GM18517 (cell line): ENCODE data around the gene HSDL1.
A peak's percentile ranks its signal among the peaks of the same experiment; 100 is the strongest.

ENCODE experiments used
- ATAC-seq: cut with Tn5 transposase; IDR thresholded peaks from one replicate; pipeline ENCODE4 v1.9.1; 2021; ENCODE audit warnings: mild to moderate bottlenecking, moderate library complexity; ENCODE audit not compliant: unreplicated experiment

HSDL1 gene

DNA sequence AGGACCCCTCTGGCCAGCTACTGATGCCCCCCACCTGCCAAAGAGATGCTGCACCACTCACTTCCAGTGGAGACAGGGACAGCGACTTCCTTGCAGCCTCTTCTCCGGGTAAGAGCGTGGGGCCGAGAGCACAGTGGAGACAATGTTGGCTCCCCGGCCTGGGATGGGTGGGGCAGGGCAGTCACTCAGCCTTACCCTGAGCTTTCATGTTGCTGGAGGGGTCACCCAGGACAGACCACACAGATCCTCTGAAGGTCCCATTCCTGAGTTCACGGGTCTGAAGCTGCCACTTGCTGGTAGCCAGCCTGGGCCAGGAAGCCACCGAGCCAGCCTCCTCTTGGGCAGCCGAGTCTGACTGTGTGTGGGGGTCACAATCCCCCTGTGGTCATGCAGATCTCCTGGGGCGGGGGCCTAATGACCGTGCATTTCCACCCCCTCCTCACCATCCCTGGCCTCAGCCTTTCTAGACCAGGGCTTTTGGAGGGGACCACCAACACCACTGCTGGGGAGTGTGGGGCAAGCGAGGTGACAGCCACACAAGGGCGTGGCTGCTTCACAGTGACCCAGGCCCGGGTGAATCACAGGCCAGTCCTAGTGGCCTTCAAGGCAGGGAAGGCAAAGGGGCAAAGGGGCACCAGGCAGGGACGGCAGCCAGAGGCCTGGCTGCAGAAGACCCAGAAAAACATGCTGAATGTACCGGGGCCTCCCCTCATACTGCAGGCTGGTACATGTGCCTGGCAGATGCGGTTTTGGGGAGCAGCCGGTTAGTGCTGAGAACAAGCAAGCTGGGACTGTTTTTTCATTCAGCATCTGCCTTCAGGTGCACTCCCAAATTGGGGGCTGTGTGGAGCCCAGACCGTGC is 31.4 kb upstream of the HSDL1 start:
- no peak for ATAC-seq

DNA sequence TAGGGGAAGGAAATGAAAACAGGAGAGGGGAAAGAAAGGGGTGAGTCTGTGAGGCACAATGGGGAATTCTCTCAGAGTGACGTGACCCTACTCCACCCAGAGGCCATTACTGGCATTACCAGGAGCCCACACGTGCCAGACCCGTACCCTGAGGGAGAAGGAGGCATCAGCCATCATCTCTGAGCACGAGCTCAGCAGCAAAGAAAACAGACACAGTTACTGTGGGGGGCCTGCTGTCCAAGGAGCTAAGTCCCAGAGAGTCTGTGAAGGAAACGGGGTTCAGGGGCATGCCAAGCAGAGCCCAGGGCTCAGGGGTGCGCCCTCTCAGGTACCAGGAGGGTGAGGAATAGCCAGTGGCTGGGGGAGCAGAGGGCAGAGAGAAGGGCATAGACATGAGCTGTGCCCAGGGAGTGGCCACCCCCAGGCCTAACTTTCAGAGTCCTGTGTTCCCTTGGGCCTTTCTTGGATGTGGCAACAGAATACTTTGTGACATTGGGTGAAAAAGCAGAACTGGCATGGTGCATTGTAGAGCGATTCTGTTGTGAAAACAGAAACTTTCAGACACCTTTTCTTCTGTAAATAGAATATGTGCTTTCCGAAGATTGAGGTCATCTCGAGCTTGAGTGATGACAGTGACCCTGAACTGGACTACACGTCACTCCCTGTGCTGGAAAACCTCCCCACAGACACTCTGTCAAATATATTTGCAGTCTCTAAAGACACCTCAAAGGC is 30.5 kb upstream of the HSDL1 start:
- ATAC-seq = peak; percentile 76

DNA sequence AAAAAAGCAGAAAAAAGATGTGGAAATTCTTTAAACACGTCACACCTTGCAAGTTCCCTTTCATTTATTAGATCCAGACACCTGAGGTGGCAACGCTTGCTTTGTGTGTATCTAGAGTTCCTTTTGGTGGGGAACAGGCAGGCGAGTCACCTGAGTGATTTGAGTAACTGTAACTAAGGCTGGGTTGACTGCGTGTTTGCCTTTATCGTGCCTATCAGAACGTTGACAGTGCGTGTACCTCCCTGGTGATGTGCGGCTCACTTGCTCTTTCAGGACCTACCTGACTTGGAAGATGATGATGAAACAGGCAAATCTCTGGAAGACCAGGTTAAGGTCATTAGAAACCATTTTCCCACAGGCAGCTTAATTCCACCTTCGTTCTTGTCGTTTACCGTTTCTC is 29.4 kb upstream of the HSDL1 start:
- ATAC-seq = no peak

DNA sequence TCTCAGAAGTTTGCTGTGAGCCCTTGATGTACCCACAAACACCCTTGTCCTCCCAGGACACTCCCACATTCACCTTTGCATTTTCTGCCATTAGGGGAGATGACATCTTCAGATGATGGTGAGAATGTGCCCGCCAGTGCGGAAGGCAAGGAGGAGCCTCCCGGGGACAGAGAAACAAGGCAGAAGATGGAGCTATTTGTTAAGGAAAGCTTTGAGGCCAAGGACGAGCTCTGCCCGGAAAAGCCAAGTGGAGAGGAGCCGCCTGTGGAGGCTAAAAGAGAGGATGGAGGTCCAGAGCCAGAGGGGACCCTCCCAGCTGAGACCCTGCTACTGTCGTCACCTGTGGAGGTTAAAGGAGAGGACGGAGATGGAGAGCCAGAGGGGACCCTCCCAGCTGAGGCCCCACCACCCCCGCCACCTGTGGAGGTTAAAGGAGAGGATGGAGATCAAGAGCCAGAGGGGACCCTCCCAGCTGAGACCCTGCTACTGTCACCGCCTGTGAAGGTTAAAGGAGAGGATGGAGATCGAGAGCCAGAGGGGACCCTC is 24.9 kb upstream of the HSDL1 start:
- no peak for ATAC-seq

DNA sequence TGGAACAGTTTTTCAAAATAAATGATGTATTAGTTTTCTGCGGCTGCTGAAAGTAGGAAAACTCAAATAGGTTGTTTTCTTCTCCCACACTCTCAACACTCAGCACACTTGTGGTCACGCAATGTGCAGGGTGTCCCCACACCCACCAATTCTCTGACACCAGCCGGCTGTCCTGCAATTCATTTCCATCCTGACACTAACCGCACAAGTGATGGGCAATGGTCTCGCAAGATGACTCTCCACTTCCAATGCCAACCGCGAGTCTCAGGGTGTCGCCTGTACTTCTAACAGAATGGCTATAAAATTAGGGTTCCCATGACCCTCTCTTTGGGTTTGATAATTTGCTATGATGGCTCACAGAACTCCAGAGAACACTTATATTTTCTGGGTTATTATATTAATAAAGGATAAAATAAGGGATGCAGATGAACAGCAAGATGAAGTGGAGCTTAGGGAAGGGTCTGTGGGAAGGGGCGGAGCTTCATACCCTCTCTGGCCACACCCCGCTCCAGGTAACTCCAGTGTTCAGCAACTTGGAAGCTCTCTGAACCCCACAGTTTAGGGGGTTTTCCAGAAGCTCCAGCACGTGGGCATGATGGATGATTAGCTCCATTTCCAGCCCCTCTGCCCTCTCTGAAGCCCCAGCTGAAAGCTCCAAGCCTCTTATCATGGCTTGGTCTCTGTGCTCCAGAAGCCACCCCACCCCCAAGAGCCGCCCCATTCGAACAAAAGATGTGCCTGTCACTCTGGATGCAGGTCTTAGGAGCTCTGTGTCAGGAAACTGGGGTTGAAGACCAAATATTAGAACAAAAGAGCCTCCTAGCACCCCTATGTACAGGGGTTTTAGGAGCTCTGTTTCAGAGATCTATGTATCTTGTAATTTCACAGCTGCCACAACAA is 22.1 kb upstream of the HSDL1 start:
- ATAC-seq = no peak

DNA sequence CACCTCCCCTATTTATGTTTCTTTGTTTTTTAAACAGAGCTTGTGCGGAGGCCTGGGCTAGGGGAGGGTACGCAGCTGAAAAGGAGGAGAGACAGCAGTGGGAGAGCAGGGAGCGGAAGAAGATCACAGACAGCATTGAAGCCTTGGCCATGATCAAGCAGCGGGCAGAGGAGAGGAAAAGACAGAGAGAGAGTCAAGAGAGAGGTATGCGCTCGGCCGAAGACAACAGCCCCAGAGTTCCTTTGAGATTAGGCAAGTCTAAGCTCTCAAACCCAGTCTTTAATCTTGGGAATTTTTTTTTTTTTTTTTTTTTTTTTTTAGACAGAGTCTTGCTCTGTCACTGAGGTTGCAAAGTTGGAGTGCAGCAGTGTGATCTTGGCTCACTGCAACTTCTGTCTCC is 20.8 kb upstream of the HSDL1 start:
- ATAC-seq = no peak

DNA sequence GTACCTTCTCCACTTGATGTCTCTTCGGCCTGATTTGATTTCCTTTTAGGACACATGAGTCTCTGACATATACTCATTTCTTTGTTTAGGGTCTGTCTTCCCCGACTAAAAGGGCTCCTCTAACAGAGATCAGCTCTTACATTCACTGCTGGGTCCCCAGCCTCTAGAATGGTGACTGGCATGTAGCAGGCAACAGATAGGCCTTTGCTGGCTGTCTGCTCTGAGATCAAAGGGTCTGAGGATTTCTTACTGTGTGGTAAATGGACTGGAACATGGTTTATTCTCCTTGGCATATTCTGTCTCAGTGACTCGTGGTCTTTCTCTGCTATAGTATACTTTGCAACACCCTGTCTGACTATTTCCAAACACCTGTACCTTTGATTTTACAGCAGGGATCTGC is 16.8 kb upstream of the HSDL1 start:
- ATAC-seq = no peak

DNA sequence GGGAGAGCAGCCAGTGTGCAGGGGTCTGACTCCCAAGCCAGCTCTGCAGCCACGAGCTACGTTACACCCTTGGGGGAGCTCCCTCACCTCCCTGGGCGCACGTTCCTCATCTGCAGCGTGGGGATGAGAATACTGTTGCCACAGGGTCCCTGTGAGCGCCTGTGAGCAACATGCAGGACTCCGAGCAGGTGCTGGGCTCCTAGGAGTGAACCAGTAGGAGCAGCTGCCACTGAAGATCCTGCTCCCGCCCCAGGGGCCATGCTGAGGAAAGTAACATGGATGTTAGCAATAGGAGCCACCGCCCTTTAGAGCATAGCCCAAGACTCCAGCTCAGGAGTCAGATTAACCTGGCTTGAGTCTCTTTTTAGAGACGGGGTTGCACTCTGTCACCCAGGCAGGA is 16.1 kb upstream of the HSDL1 start:
- ATAC-seq = no peak

DNA sequence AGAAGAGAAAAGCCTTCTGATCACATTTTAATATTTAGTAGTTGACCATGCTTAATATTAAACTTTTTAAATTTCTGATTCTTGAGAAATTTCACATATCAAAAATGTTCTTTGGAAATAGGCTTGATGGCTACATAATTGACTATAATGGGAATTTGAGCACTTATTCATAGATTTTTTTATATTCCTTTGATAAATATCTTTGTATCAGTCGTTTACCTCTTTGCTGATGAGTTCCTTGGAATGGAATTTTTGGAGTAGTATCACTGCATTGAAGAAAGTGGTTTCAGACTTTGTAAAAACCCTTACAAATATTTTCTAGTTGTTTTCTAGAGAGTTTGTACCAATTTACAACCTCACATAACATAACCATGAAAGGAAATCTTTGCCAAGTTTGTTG is 14.8 kb upstream of the HSDL1 start:
- no peak for ATAC-seq

DNA sequence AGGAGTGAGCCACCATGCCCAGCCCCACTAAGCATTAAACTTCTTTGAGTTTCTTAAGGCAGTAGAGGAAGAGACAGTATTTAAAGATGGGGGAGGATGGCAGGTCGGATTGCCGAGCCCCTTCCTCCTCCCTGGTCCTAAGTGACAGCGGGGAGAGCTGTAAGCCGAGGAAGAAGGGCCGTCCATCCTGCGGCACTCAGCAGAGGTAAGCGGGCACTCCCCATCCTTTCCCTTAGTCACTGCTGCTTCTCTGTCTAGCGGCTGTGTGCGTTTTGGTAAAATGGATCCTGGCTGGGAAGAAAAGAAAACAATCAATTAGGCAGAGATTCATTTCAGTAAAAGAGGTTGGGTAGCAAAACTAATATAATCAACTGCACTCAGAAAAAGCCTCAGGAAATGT is 14.0 kb upstream of the HSDL1 start:
- no peak for ATAC-seq

DNA sequence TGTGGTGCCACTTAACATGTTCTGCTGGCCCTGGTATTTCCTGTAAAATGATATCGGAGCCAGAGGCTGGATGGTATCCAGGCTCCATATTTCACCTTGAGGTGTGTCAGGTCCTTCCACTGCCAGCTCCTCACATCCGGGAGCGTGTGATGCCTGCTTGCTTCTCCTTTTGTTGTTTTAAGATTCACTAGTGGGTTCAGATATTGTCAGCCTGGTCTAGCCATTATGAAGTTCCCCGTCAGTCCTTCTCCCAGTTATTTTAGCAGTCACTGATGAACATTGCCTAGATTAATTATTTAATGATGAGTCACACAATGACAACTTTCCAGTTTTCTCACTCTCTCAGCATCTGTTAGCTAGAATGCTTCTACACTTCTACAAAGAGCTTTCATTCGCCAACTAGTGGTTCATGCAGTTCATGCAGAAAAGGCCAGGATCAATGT is 11.4 kb upstream of the HSDL1 start:
- no peak for ATAC-seq

DNA sequence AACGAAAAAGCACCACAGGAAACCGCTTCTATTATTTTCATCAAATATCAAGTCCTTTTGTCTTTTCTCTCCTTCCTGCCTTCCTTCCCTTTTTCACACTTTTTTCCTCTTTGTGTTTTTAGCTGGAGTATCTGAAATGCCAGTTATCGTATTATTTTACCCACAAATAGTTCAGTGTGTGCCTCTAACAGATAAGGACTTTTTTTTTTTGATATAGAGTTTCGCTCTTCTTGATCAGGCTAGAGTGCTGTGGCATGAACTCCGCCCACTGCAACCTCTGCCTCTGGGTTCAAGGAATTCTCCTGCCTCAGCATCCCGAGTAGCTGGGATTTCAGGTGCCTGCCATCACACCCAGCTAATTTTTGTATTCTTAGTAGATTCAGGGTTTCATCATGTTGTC is 10.8 kb upstream of the HSDL1 start:
- ATAC-seq = no peak

DNA sequence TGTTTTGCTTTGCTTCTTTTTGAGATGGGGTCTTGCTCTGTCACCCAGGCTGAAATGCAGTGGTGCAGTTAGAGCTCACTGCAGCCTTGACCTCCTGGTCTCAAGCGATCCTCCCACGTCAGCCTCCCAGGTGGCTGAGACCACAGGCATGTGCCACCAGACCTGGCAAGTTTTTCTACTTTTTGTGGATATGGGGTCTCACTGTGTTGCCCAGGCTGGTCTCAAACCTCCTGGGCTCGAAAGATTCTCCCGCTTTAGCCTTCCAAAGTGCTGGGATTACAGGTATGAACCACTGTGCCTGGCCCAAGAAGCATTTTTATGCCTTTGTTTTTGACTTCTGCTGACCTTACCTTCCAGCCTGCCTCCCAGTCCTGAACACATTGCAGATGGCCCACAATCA is 10.2 kb upstream of the HSDL1 start:
- ATAC-seq = no peak

DNA sequence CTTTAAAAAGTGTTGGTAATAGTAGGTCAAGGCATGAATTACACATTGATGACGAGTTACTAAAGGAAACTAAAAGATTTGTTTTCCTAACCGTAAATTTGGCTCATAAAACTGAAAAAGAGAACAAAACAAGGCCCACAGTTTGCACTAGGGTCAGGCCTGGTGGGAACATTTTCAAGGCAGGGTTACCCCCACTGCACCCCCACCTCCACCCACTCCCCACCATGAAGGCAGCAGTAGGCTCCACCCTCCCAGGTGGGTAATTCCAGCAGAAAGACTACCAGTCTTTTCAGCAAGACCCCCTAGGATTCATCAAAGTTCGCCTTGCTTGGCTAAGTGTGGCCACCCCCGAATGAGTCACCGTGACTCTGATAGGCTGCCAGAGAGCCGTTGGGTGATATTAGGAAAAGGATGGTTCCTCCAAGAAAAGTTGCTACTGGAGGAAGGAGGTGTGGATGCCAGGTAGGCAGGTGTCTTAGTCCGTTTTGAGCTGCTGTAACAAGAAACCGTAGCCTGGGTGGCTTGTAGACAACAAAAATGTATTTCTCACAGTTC is 8.8 kb upstream of the HSDL1 start:
- no peak for ATAC-seq

DNA sequence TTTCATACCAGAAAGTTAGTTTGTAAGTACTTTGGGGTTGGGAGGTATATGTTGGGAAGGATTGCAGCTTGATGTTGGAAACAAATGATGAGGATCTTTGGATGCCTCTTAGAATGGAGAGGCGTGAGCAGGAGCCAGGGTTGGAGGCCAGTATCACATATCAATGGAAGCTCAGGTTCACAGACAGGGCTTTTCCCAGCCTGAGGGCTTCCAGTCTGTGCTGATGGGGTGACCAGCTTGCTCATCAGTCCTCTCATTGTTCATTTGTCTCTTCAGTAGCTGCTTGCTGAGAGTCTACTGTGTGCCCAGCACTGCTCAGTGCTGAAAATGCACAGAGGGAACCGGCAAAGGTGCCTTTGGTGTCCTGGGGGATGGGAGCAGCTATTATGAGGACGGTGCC is 5.9 kb upstream of the HSDL1 start:
- no peak for ATAC-seq

DNA sequence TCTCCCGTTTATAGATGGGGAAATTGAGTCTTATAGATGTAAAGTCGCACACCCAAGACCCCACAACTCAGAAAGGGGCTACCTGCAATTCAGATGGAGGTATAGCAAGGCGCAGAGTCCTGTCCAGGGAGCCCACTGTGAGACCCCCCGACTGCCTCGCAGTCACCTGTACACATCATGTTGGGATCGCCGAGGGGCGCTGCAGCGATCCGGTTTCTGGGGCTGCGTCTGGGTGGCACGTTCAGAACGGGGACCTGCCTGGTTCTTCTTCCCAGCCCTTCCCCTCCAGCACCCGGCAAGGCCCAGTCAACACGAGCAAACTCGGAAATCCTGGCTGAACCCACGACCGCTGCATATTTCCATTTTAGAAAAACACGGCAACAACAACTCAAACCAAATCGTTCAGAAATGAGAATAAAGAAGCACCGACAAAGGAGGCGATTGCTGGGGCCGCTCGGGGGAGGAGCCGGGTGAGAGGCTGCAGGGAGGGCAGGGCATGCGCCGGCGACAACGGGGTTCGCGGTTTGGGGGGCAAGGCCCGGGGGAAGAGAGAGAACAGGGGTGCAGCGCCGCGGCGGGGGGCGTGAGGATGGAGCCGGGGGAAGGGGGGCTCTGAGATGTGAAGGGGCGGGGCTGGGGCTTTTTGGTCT is 643 bp downstream of the HSDL1 start:
- no peak for ATAC-seq

DNA sequence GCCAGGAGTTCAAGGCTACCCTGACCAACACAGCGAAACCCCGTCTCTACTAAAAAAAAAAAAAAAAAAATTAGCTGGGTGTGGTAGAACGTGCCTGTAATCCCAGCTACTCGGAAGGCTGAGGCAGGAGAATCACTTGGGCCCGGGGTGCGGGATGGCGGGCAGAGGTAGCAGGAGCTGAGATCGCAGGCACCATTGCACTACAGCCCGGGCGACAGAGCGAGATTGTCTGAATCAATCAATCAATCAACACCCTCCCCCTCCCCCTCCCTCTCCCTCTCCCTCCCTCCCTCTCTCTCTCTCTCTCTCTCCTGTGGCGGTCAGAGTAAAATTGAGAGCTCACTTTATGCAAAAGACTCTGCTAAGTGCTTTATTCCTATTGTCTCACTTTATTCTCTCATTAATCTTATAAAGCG is 1.2 kb downstream of the HSDL1 start:
- ATAC-seq = no peak

DNA sequence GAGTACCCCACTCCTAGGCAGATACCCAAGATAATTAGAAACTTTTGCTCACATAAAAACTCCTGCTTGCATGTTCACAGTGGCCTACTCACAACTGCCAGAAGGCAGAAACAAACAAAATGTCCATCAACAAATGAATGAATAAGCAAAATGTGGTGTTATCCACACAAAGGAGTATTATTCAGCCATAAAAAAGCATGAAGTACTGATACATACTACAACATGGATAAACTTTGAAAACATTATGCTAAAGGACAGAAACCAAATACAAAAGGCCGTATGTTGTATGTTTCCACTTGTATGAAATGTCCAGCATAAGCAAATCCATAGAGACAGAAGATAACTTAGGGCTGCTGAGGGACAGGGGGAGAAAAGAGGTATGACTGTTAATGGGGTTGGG is 1.9 kb downstream of the HSDL1 start:
- no peak for ATAC-seq

DNA sequence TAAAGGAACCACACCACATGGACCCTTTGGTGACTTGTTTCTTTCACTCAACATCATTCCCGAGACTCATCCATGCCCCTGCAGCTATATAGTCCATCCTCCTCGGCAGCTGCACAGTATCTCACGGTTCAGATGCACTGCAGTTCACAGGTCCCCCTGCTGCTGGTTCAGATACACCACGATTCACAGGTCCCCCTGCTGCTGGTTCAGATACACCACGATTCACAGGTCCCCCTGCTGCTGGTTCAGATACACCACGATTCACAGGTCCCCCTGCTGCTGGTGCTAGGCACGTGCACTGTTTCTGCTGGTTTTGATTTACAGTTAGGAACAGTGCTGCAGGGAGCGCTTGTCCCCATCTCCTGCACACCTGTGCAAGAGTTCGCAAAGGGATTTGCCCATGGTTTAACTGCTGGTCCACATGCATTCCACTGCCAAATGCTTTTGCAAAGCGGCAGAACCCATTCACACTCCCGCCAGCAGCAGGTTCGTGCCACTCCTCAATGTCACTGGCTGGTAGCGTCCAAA is 3.8 kb downstream of the HSDL1 start:
- no peak for ATAC-seq

DNA sequence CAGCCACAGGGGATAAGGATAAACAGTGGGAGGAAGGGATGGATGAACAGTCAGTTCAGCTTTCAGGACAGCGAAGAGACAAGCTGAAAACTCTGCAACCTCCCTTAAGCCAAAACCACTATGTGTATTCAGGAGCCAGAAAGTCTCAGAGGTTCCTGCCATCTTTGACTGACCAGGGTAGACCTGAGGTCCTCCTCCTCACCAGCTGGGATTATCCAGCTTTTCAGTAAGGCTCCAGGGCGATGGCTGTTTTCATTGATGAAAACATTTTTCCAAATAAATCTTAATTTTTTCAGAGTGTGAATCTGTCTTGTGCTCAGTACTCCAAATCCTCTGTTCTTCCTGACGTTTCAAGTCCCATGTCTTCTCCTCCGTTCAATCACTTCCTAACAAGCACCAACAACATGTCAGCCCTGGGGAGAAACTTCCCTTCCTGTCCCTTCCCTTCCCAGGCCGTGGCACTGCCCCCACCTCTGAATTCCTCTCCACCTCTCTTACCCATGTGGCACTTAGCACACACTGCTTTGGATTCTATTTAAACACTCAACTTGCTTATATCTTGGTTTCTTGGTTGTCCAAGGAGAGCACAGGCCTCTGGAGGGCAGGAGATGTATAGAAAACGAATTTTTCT is 5.2 kb downstream of the HSDL1 start:
- ATAC-seq = no peak
